Measurements from ENCODE around the gene EDRF1. TPM values are rescaled to one million over a fixed set of nuclear protein-coding genes. Genes with fewer than 3 reads are reported as not detected.

EDRF1 gene
- total RNA-seq, 4 donors from 2014 or later, result 4.3 to 21.2 (median 15.6) TPM

GRCh38 chr10:125774581-125775191 lies 55.2 kb downstream of the EDRF1 start:
- WGBS, 2 donors, result 85 to 89% methylated on average over 26 to 28 of the region's 32 CpGs
- Histone ChIP-seq H3K9me3 (no peaks in the 10 kb centered on the region), H3K27me3 (peaks cover 0 to 8% (median 0%) of the 10 kb centered on the region in 4 donors), H3K4me3 (no peak overlapping the region), H3K27ac (no peak overlapping the region), H3K4me1 (no peaks in the 10 kb centered on the region), H3K36me3 (no peaks in the 10 kb centered on the region)
- intact Hi-C loops (cut with DNase I), result no loop called here
- DNase-seq, result no peak
- TF ChIP-seq POLR2A (IDR thresholded peaks at IDR 0.05) (no peak), CTCF (IDR thresholded peaks at IDR 0.05) (no peak)

GRCh38 chr10:125775491-125776106 lies 56.1 kb downstream of the EDRF1 start, which contains the start of gene MMP21:
Gene MMP21 (minus strand): TSS chr10:125775821. CDS start chr10:125775821, 0 bp downstream.
- no peaks in the 10 kb centered on the region for H3K9me3 ChIP-seq
- TF ChIP-seq CTCF (IDR thresholded peaks at IDR 0.05) (no peak), POLR2A (IDR thresholded peaks at IDR 0.05) (no peak)
- intact Hi-C loops (cut with DNase I), result no loop called here
- 84 to 92% methylated on average over 10 to 17 of the region's 26 CpGs for WGBS, 2 donors
- no peak within 1 kb of the TSS for H3K4me3 ChIP-seq
- no peaks in the 10 kb centered on the region for H3K4me1 ChIP-seq
- no peaks in the 10 kb centered on the region for H3K36me3 ChIP-seq
- H3K27me3 ChIP-seq, result peaks cover 0 to 8% (median 0%) of the 10 kb centered on the region in 4 donors
- DNase-seq, result no peak
- H3K27ac ChIP-seq, result no peak within 1 kb of the TSS

DNA sequence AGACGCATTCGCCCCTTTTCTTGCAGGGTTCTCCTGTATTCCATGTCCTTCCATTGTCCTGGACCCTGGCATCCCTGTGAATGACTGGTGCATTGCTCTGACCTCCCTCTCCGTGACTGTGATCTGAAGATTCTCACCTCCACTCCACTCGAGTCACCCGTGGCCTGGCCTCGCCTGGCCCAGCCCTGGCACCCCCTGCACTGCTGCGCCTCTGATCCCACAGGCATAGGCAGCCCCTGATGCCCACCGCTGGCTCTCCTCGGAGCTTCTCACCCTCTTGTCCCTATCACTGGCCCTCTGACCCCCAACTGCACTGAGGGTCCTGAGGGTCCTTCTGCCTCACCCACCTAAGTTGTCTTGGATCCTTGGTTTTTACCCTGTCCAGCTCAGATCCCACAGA lies 58.3 kb downstream of the EDRF1 start:
- no peak overlapping the region for H3K4me3 ChIP-seq
- intact Hi-C loops (cut with DNase I), result no loop called here
- no peak overlapping the region for H3K27ac ChIP-seq
- no peaks in the 10 kb centered on the region for H3K9me3 ChIP-seq
- TF ChIP-seq POLR2A (IDR thresholded peaks at IDR 0.05) (no peak), CTCF (IDR thresholded peaks at IDR 0.05) (no peak)
- DNase-seq, result no peak
- H3K27me3 ChIP-seq, result peaks cover 0 to 8% (median 0%) of the 10 kb centered on the region in 4 donors
- H3K36me3 ChIP-seq, result no peaks in the 10 kb centered on the region
- WGBS, 2 donors, result 93% methylated on average over 9 of the region's 9 CpGs
- H3K4me1 ChIP-seq, result no peaks in the 10 kb centered on the region

GRCh38 chr10:125778556-125778955 lies 59.0 kb downstream of the EDRF1 start:
- H3K27me3 ChIP-seq, result peaks cover 0 to 5% (median 0%) of the 10 kb centered on the region in 4 donors
- no peaks in the 10 kb centered on the region for H3K9me3 ChIP-seq
- 44 to 46% methylated on average over 5 of the region's 5 CpGs for WGBS, 2 donors
- no peak for DNase-seq
- no peaks in the 10 kb centered on the region for H3K36me3 ChIP-seq
- H3K4me3 ChIP-seq, result no peak overlapping the region
- intact Hi-C loops (cut with DNase I), result no loop called here
- TF ChIP-seq POLR2A (IDR thresholded peaks at IDR 0.05) (no peak), CTCF (IDR thresholded peaks at IDR 0.05) (no peak)
- no peak overlapping the region for H3K27ac ChIP-seq
- no peaks in the 10 kb centered on the region for H3K4me1 ChIP-seq

All from esophagus squamous epithelium (tissue), 5 donors.